HG02938 (cell line): Measurements from ENCODE around the gene OSGEP.

Experiments used
- ATAC-seq: cut with Tn5 transposase; IDR thresholded peaks from one replicate; pipeline ENCODE4 v1.9.1; 2021; ENCODE audit warnings: mild to moderate bottlenecking, moderate library complexity; ENCODE audit not compliant: unreplicated experiment

The OSGEP gene

DNA sequence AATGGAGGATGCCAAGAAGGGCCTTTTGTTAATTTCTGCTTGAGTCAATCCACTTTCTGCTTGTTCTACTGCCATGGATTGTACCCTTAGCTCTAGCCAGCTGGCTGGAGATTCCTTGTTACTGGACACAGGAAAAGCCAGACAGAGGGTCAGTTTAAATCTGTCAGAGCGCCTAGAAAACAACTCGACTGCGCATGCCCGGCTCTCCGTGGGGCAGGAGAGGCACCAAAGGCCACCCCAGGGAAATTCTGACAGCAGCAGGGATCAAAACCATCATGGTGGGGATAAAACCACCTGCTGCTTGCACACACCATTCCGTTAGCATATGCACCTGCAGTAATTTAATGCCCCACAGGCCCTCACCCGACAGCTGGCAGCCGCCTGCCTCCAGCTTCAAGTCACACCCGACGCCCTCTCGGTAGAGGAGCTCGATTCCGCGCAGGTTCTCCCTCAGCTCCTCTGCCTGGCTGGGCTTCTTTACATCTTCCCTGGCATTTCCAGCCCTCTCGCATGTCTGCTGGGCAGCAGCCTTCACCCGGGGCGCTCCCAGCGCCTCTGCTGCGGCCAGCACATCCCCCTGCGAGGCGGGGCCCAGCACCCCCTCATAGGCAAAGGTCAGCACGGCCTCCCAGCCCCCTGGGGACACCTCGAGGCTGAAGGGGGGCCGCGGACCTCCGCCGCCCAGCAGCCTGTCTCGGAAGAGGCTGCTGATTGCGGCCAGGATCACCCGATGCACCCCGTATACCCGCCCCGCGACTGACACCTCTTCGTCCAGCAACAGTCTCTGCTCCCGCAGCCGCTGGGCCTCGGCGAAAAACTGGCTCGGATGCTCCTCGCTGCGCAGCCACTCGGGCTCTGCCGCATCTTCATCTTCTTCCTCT is 19.7 kb downstream of the OSGEP start:
- ATAC-seq: no peak

- no peak for ATAC-seq
Measured at GRCh38 chr14:20429801-20430669, 24.6 kb downstream of the OSGEP start.

DNA sequence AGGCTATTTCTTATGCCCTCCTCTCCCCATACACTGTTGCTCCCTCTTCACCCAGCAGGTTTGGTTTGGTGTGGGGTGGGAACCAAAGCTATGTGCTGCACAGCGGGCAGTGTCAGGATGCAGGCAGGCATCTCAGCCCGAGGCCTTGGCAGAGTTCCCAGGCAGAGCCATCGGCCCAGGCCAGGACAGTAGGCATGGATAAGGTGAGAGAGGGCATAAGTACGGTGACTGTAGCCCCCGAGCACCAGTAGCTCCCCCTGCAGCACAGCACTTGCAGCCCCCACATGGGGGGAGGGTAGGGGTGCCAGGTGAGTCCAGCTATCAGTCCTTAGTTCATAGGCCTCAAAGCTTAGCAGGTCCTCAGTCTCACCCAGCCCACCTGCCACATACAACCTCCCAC is 25.8 kb downstream of the OSGEP start:
- ATAC-seq: no peak

DNA sequence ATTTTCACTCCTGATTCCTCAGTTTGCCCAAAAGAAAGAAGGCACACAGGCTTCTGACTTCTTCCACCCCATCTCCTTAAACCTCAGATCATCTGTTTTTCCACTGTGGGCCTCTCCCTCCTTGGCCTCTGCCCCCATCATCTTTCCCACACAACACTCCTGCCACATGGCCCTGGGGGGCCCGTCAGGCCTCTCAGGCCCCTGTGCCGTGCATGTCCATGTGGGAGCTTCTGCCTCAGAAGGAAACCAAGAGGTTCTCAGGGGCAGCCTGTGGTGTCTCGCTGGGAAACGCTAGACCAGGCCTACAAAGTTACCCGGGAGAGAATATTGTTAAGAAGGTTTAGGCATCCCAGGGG is 26.6 kb downstream of the OSGEP start:
- peak; percentile 24 for ATAC-seq

GRCh38 chr14:20427231-20428009 is 27.2 kb downstream of the OSGEP start:
- ATAC-seq: peak; percentile 75

DNA sequence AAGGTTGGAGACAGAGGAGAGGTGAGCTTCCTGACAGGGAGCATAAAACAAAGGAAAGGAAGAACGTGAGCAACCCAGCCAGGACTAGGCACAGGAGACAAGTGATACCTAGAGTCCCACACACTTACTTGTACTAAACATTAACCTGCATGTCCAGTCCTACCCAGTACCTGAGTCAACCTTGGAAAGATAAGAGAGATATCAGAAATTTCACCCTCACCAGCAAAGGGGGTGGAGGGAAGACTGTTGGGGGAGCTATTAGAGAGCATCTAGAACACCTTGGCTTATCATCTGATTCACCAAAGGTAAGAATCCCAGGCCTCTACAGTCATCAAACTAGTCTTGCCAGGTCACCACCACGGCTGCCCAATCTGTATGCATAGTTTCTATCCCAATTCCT is 29.8 kb downstream of the OSGEP start:
- no peak for ATAC-seq

DNA sequence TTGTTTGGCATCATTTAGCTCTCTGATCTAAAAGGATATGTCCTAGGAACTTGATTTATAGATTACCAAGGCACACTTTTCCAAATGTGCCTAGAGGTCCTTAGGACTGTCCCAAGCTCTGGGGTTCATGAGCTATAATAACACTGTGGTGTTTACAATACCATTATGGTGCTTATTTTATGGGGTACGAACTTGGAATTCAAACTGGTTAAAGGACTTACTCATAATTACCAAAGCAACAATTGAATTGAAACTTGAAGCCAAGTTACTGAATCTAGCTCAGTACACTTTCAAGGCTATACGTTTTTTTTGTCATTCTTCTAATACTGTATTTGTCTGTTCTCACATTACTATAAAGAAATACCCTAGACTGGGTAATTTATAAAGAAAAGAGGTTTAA is 31.7 kb downstream of the OSGEP start:
- ATAC-seq: no peak

- ATAC-seq: no peak
Measured at GRCh38 chr14:20421267-20421666, 33.3 kb downstream of the OSGEP start.

DNA sequence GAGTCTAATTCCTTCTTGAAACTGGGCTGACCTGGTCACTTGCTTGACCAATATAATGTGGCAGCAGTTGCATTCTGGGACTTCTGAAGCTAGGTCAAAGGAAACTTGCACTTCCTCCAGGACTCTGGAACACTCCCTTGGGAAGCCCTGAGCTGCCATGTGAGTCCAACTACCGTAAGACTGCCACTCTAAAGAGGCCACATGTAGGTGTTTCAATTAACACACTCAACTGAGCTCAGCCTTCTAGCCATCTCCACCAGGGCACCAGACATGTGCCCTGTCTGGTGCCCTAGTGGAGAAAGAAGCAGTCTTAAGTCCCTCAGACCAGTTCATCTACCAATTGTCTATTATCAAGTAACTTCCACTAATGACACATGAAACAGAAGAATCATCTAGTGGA is 35.2 kb downstream of the OSGEP start:
- ATAC-seq: no peak

DNA sequence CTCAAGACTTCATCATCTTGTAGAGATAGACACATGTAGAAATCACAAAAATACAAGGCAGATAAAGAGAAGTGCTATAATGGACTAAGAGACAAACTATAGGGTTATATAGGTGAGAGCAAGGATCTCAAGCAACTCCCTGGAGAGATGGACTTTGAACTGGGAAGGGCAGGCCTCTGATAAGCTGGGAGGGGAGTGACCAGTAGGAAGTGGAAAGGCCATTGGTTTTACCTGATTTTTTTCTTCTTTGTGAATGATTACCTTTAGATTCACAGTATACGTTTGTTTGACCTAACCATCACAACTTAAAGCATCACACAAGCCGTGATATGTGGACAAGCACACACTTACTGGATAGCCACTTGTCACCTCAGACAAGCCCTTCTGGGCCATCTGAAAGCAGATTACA is 36.1 kb downstream of the OSGEP start:
- ATAC-seq: no peak

GRCh38 chr14:20417250-20418186 is 37.1 kb downstream of the OSGEP start:
- ATAC-seq: no peak

GRCh38 chr14:20416223-20416622 is 38.4 kb downstream of the OSGEP start:
- no peak for ATAC-seq

DNA sequence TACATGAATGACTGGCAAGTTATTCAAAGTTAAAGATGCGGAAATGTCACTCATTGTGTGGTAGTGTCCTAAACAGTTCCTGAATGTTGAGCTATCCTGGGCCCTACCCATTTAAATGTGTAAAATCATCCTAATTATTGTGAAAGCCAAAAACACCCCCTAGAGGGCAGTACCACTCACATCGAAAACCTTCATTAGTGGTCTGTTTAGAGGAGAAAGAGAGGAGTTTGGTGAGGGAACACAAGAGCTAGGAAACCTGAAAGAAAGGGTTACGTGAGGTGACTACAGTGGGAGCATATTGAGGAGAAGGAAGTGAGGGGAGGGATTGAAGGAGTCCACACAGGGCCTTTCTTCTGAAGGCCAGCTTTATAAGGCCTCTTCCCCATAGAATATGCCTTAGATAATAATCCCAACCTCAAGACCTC is 38.8 kb downstream of the OSGEP start:
- peak; percentile 34 for ATAC-seq

- peak; percentile 37 for ATAC-seq
Measured at GRCh38 chr14:20413744-20414082, 40.9 kb downstream of the OSGEP start.

- ATAC-seq: peak; percentile 57
Measured at GRCh38 chr14:20412876-20413743, 41.5 kb downstream of the OSGEP start, which contains the start of gene TEP1. Gene TEP1 (minus strand): TSS chr14:20413501. CDS start chr14:20408439, 5,062 bp downstream.

- ATAC-seq: peak; percentile 68
Measured at GRCh38 chr14:20412411-20412810, 42.2 kb downstream of the OSGEP start.

GRCh38 chr14:20409226-20409625 is 45.4 kb downstream of the OSGEP start:
- no peak for ATAC-seq

- ATAC-seq: no peak
Measured at GRCh38 chr14:20403521-20403920, 51.1 kb downstream of the OSGEP start.

- no peak for ATAC-seq
Measured at GRCh38 chr14:20400965-20401593, 53.5 kb downstream of the OSGEP start.
